K562 (cell line): Measurements from ENCODE around the gene SPATS2. TPM values are rescaled to one million over a fixed set of nuclear protein-coding genes. Genes with fewer than 3 reads are reported as not detected.
A peak's percentile ranks its signal among the peaks of the same experiment; 100 is the strongest.

Experiments
- AFF1 ChIP-seq, 2 experiments: fragments of 450-650 bp; IDR thresholded peaks; 2 replicates each; pipeline ENCODE4 v1.6.1; 2018; ENCODE audit warnings: mild to moderate bottlenecking in 2 of 2, low read depth in 1 of 2; ENCODE audit not compliant: partially characterized antibody in 2 of 2
- CBFA2T3 ChIP-seq: fragments of 450-650 bp; IDR thresholded peaks from 2 replicates; pipeline ENCODE4 v1.6.1; 2017
- CBX8 ChIP-seq: fragments of 200-600 bp; sonication (generic); IDR thresholded peaks from 2 replicates; pipeline ENCODE4 v1.6.1; 2012; ENCODE audit warnings: borderline replicate concordance, mixed run types, low read depth, mild to moderate bottlenecking, moderate library complexity, mixed read lengths, low read length, control low read depth, inconsistent platforms; ENCODE audit not compliant: poor library complexity, severe bottlenecking; ENCODE audit errors: extremely low read depth
- CGGBP1 ChIP-seq: fragments of 250-450 bp; sonication (Bioruptor Pico); IDR thresholded peaks from 2 replicates; pipeline ENCODE4 v1.9.0; 2021; ENCODE audit warnings: mild to moderate bottlenecking
- GTF2E2 ChIP-seq: fragments of 200-800 bp; sonication (Bioruptor generic); IDR thresholded peaks from 2 replicates; pipeline ENCODE4 v1.6.1; 2016; ENCODE audit warnings: missing genetic modification characterization, missing compliant biosample characterization
- HNRNPH1 ChIP-seq: fragments of 200-400 bp; formaldehyde crosslinking; optimal IDR thresholded peaks from 2 replicates; pipeline ENCODE3; 2017; ENCODE audit warnings: low read depth, mild to moderate bottlenecking, low read length, moderate library complexity
- HNRNPLL ChIP-seq: fragments of 200-400 bp; formaldehyde crosslinking; IDR thresholded peaks from 2 replicates; pipeline ENCODE4 v1.6.1; 2017; ENCODE audit warnings: low read length, low read depth, mild to moderate bottlenecking; ENCODE audit not compliant: poor library complexity, severe bottlenecking
- KAT7 ChIP-seq: sonication (generic); formaldehyde crosslinking; IDR thresholded peaks from 2 replicates; pipeline ENCODE4 v1.8.0; 2022; ENCODE audit warnings: missing genetic modification reagents, mild to moderate bottlenecking, borderline replicate concordance
- NFIC ChIP-seq: fragments of 450-650 bp; IDR thresholded peaks from 2 replicates; pipeline ENCODE4 v1.6.1; 2017; ENCODE audit warnings: mild to moderate bottlenecking, inconsistent platforms
- PTTG1 ChIP-seq: fragments of 450-650 bp; IDR thresholded peaks from 2 replicates; pipeline ENCODE4 v1.6.1; 2016; ENCODE audit warnings: low read depth, mild to moderate bottlenecking, missing genetic modification characterization, missing compliant biosample characterization
- REST ChIP-seq, 2 experiments: fragments of 450-650 bp; formaldehyde crosslinking in 1 of 2; IDR thresholded peaks; 2 replicates each; pipeline versions ENCODE4 v1.4.0 to v1.6.1; 2014 to 2020; ENCODE audit warnings: mild to moderate bottlenecking in 2 of 2, borderline replicate concordance in 1 of 2, low read depth in 1 of 2
- ZNF444 ChIP-seq: fragments of 250-450 bp; sonication (Bioruptor Pico); IDR thresholded peaks from 2 replicates; pipeline ENCODE4 v1.4.0; 2020; ENCODE audit warnings: mild to moderate bottlenecking, moderate library complexity
- ZNF79 ChIP-seq: fragments of 250-450 bp; sonication (Bioruptor Pico); IDR thresholded peaks from 2 replicates; pipeline ENCODE4 v1.4.0; 2020; ENCODE audit warnings: low read depth, mild to moderate bottlenecking, moderate library complexity
- polyA plus RNA-seq, 8 experiments: library from polyadenylated mRNA; depleted of rRNA in 4 of 8; stranded (reverse) in 5 of 8; unstranded in 3 of 8; fragments of >200 nt; fragmentation: Nextera tagmentation in 2 of 8; fragmentation: Illumina TruSeq in 1 of 8; extraction: Ambion mirVana in 2 of 8; extraction: Trizol in 1 of 8; gene quantifications; 2 replicates each; pipeline versions ENCODE4 v1.2.1 to v1.2.3, GENCODE V29; 2011 to 2014; ENCODE audit warnings: inconsistent platforms in 1 of 8, missing spikeins in 1 of 8
- total RNA-seq, 7 experiments: library from RNA; depleted of rRNA in 6 of 7; stranded (reverse); fragments of >200 nt in 6 of 7; fragmentation: Illumina TruSeq in 2 of 7; extraction: Trizol in 2 of 7; gene quantifications; 2 replicates each; pipeline versions ENCODE4 v1.2.1 to v1.2.3, GENCODE V29; 2011 to 2021; ENCODE audit warnings: low replicate concordance in 1 of 7
- TF ChIP-seq, protein P1 (sequence below), 2 experiments: fragments of 450-650 bp in 1 of 2; sonication (generic) in 1 of 2; formaldehyde crosslinking in 1 of 2; IDR thresholded peaks in 1 of 2; conservative IDR thresholded peaks in 1 of 2; 2 replicates each; pipeline versions ENCODE4 v1.6.1 to v1.8.1; 2016 to 2023; ENCODE audit warnings: mild to moderate bottlenecking in 2 of 2, moderate library complexity in 2 of 2, inconsistent platforms in 1 of 2, missing genetic modification reagents in 1 of 2

Gene SPATS2
- total and polyA plus RNA-seq, 9 of the 15 experiments (the other 6 are each of a cell fraction or from before 2014, with no cell fraction given): 5.4 to 48.2 (median 17.5) TPM

DNA sequence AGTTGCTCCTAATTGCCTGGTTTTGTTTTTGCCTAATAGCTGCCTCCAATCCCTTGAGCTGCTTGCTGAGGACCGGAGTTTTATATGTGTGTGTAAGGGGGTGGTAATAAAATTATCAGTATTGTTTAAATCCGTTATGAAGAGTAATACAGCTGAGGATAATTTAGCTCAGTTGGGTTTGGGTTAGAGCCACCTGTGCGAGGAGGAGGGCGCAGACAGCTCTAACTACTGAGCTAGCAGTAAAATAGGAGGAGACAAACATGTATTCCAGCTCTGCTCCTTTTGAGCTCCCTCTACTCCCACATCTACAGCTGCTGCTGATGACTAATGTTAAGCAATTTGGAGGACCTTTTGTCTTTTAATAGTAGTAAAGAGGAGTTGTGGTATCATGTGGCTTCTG, 61.5 kb downstream of the SPATS2 start (continued):
- no peak for TF ChIP-seq AFF1 (IDR thresholded peaks at IDR 0.05; ENCODE audit: low read depth in 1 of 2, partially characterized antibody in 2 of 2)
- TF ChIP-seq REST (IDR thresholded peaks at IDR 0.05; ENCODE audit: borderline replicate concordance): no peak
- no peak for TF ChIP-seq REST (CRISPR knock-in tag; IDR thresholded peaks at IDR 0.05; ENCODE audit: low read depth)
- TF ChIP-seq PTTG1 (tag): no peak
- no peak for TF ChIP-seq KAT7 (CRISPR knock-in tag)
- no peak for TF ChIP-seq ZNF444 (CRISPR knock-in tag)
- TF ChIP-seq GTF2E2 (tag): no peak
- peak; percentile 22 for TF ChIP-seq HNRNPLL
- TF ChIP-seq CGGBP1 (CRISPR knock-in tag): no peak
- TF ChIP-seq, protein P1, sequence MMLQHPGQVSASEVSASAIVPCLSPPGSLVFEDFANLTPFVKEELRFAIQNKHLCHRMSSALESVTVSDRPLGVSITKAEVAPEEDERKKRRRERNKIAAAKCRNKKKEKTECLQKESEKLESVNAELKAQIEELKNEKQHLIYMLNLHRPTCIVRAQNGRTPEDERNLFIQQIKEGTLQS (IDR thresholded peaks at IDR 0.05): peak; percentile 70
- TF ChIP-seq, protein P1 (CRISPR knock-in tag; conservative IDR thresholded peaks at IDR 0.05): no peak
- no peak for TF ChIP-seq ZNF79 (CRISPR knock-in tag)
- no peak for TF ChIP-seq CBX8
- no peak for TF ChIP-seq NFIC
- TF ChIP-seq CBFA2T3: peak; percentile 41
- no peak for TF ChIP-seq HNRNPH1
